MG63 (cell line): ENCODE results near the gene DIP2A. TPM values are rescaled to one million over a fixed set of nuclear protein-coding genes. Genes with fewer than 3 reads are reported as not detected.
"Not testable (repeated sequence)": the region's sequence is repeated elsewhere in the genome, so short reads cannot be mapped to it uniquely, and the experiment has no call there.

Experiments used
- DNase-seq: peaks from one replicate; pipeline ENCODE4 v3.0.0-alpha.2; 2020
- H3K27me3 ChIP-seq: fragments of 250-450 bp; sonication (Bioruptor Pico); 2 replicates; pipeline ENCODE4 v1.5.1; 2020; ENCODE audit warnings: mild to moderate bottlenecking, moderate library complexity
- H3K36me3 ChIP-seq: fragments of 250-450 bp; sonication (Bioruptor Pico); 2 replicates; pipeline ENCODE4 v1.5.1; 2020; ENCODE audit warnings: mild to moderate bottlenecking, moderate library complexity
- H3K4me3 ChIP-seq: fragments of 250-450 bp; sonication (Bioruptor Pico); 2 replicates; pipeline ENCODE4 v1.5.1; 2020; ENCODE audit warnings: mild to moderate bottlenecking, moderate library complexity
- H3K9me3 ChIP-seq: fragments of 250-450 bp; sonication (Bioruptor Pico); 2 replicates; pipeline ENCODE4 v1.5.1; 2020; ENCODE audit warnings: mild to moderate bottlenecking, moderate library complexity
- total RNA-seq: library from RNA; depleted of rRNA; stranded (reverse); fragments of >200 nt; shearing (Covaris generic); gene quantifications from 2 replicates; pipeline ENCODE4 v1.2.3, GENCODE V29; 2014; ENCODE audit warnings: low replicate concordance

DIP2A gene
- total RNA-seq, 1 experiment from 2014 or later: 15.9 TPM

GRCh38 chr21:46423546-46424038 lies 35.1 kb upstream of the DIP2A start:
- no peak overlapping the region for H3K4me3 ChIP-seq
- no peaks in the 10 kb centered on the region for H3K27me3 ChIP-seq
- H3K9me3 ChIP-seq: no peaks in the 10 kb centered on the region
- H3K36me3 ChIP-seq: peaks cover 77% of the 10 kb centered on the region
- DNase-seq: no peak

- DNase-seq: no peak
- H3K9me3 ChIP-seq: no peaks in the 10 kb centered on the region
- no peak overlapping the region for H3K4me3 ChIP-seq
- peaks cover 75% of the 10 kb centered on the region for H3K36me3 ChIP-seq
- H3K27me3 ChIP-seq: no peaks in the 10 kb centered on the region
These were observed 34.6 kb upstream of the DIP2A start for GRCh38 chr21:46424039-46424591.

GRCh38 chr21:46424621-46425020 lies 34.1 kb upstream of the DIP2A start:
- Histone ChIP-seq H3K4me3 (no peak overlapping the region), H3K36me3 (peaks cover 70% of the 10 kb centered on the region), H3K9me3 (no peaks in the 10 kb centered on the region), H3K27me3 (no peaks in the 10 kb centered on the region)
- DNase-seq: no peak

- no peak for DNase-seq
- Histone ChIP-seq H3K27me3 (no peaks in the 10 kb centered on the region), H3K36me3 (peaks cover 72% of the 10 kb centered on the region), H3K4me3 (no peak overlapping the region), H3K9me3 (no peaks in the 10 kb centered on the region)
These were observed 33.6 kb upstream of the DIP2A start for GRCh38 chr21:46425041-46425440.

GRCh38 chr21:46425571-46425970 lies 33.1 kb upstream of the DIP2A start:
- Histone ChIP-seq H3K36me3 (peaks cover 72% of the 10 kb centered on the region), H3K4me3 (no peak overlapping the region), H3K9me3 (no peaks in the 10 kb centered on the region), H3K27me3 (no peaks in the 10 kb centered on the region)
- no peak for DNase-seq

- H3K36me3 ChIP-seq: peaks cover 71% of the 10 kb centered on the region
- DNase-seq: no peak
- H3K9me3 ChIP-seq: no peaks in the 10 kb centered on the region
- no peak overlapping the region for H3K4me3 ChIP-seq
- no peaks in the 10 kb centered on the region for H3K27me3 ChIP-seq
These were observed 32.2 kb upstream of the DIP2A start for GRCh38 chr21:46426313-46427046.

- no peaks in the 10 kb centered on the region for H3K9me3 ChIP-seq
- no peak overlapping the region for H3K4me3 ChIP-seq
- H3K27me3 ChIP-seq: no peaks in the 10 kb centered on the region
- no peak for DNase-seq
- H3K36me3 ChIP-seq: peaks cover 72% of the 10 kb centered on the region
These were observed 31.2 kb upstream of the DIP2A start for GRCh38 chr21:46427516-46427915.

- Histone ChIP-seq H3K4me3 (no peak overlapping the region), H3K27me3 (no peaks in the 10 kb centered on the region), H3K36me3 (peaks cover 76% of the 10 kb centered on the region), H3K9me3 (no peaks in the 10 kb centered on the region)
- DNase-seq: no peak
These were observed 30.4 kb upstream of the DIP2A start for GRCh38 chr21:46428286-46428685.

- Histone ChIP-seq H3K36me3 (peaks cover 80% of the 10 kb centered on the region), H3K27me3 (no peaks in the 10 kb centered on the region), H3K9me3 (no peaks in the 10 kb centered on the region), H3K4me3 (no peak overlapping the region)
- DNase-seq: no peak
These were observed 29.5 kb upstream of the DIP2A start for GRCh38 chr21:46428987-46429710.

GRCh38 chr21:46429754-46430681 lies 28.7 kb upstream of the DIP2A start:
- Histone ChIP-seq H3K9me3 (no peaks in the 10 kb centered on the region), H3K36me3 (peaks cover 83% of the 10 kb centered on the region), H3K27me3 (no peaks in the 10 kb centered on the region), H3K4me3 (no peak overlapping the region)
- DNase-seq: no peak

GRCh38 chr21:46431448-46431847 lies 27.2 kb upstream of the DIP2A start:
- Histone ChIP-seq H3K4me3 (no peak overlapping the region), H3K36me3 (peaks cover 83% of the 10 kb centered on the region), H3K27me3 (no peaks in the 10 kb centered on the region), H3K9me3 (no peaks in the 10 kb centered on the region)
- no peak for DNase-seq

GRCh38 chr21:46431884-46432488 lies 26.7 kb upstream of the DIP2A start:
- Histone ChIP-seq H3K27me3 (no peaks in the 10 kb centered on the region), H3K36me3 (peaks cover 83% of the 10 kb centered on the region)
- no peak for DNase-seq

GRCh38 chr21:46433116-46433515 lies 25.6 kb upstream of the DIP2A start:
- DNase-seq, H3K9me3 ChIP-seq, H3K27me3 ChIP-seq, H3K4me3 ChIP-seq: not testable (repeated sequence)
- peaks cover 84% of the 10 kb centered on the region for H3K36me3 ChIP-seq

More at GRCh38 chr21:46431884-46432488, 26.7 kb upstream of the DIP2A start:
- H3K4me3 ChIP-seq: no peak overlapping the region
- no peaks in the 10 kb centered on the region for H3K9me3 ChIP-seq

- no peaks in the 10 kb centered on the region for H3K27me3 ChIP-seq
- no peaks in the 10 kb centered on the region for H3K9me3 ChIP-seq
- DNase-seq: no peak
- no peak overlapping the region for H3K4me3 ChIP-seq
- peaks cover 92% of the 10 kb centered on the region for H3K36me3 ChIP-seq
These were observed 24.3 kb upstream of the DIP2A start for GRCh38 chr21:46434322-46434958.

GRCh38 chr21:46435786-46436227 lies 22.9 kb upstream of the DIP2A start:
- no peaks in the 10 kb centered on the region for H3K9me3 ChIP-seq
- no peak for DNase-seq
- H3K36me3 ChIP-seq: peaks cover 94% of the 10 kb centered on the region
- H3K27me3 ChIP-seq: no peaks in the 10 kb centered on the region
- no peak overlapping the region for H3K4me3 ChIP-seq

- Histone ChIP-seq H3K36me3 (peaks cover 95% of the 10 kb centered on the region), H3K27me3 (no peaks in the 10 kb centered on the region), H3K9me3 (no peaks in the 10 kb centered on the region), H3K4me3 (no peak overlapping the region)
- DNase-seq: no peak
These were observed 22.1 kb upstream of the DIP2A start for GRCh38 chr21:46436621-46437020.
